ENCODE results near the gene TGFBR3L.
"Not testable (repeated sequence)": the region's sequence is repeated elsewhere in the genome, so short reads cannot be mapped to it uniquely, and the experiment has no call there.

TGFBR3L gene

DNA sequence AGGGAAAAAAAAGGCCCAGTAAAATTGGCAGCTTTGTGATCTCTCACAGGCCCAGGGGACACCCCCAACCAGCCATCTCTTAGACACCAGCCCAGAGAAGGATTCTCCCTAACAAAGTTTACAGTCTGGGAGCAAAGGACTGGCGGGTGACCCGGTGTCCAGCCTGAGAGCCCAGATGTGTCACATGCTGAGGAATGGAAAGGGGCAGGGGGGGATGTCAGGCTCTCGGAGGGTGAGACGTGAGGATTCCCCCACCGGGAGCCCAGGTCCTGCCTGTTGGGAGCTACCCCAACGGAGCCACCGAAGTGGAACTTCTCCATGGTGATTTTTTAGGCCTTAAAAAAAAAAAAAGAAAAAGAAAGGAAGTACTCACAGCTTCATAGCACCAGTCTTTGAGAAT, 16.1 kb downstream of the TGFBR3L start:
- no peak for DNase-seq

DNA sequence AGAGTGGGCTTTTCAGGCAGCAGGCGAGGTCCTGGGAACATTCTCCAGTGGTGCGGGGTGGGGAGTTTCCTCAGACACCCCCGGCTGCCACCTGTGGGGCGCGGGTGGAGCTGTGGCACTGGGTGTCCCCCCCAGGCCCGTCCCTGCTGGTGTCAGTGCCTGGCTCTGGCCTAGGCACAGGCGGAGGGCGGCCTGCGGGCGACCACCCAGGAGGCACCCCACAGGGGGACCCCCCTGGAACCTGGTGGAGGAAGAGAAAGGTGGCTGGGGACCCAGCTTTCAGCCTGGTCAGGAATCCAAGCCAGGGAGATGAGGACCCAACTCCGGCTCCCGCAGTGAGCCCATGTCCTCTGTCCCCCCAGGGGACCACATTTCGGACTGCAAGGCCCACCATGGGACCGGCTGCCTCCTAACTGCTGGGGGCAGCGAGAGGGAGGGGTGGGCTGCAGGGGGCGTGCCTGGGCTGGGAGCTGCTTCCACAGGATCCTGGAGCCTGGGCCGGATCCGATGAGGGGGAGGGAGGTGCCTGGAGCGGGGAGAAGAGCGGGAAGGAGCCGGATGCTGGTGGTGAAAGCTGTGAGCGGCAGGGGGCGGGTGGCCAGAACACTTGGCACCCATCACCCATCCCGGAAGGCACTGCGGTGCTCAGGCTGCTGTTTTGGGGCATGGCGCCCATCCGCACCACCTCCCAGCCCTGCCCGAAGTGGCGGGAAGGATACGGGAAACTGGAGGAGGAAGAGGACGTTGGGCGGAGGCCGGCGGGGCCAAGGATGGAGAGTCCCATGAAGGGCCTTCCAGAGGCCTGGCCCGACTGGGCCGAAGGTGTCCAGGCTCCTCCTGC, 16.8 kb downstream of the TGFBR3L start:
- DNase-seq = no peak

DNA sequence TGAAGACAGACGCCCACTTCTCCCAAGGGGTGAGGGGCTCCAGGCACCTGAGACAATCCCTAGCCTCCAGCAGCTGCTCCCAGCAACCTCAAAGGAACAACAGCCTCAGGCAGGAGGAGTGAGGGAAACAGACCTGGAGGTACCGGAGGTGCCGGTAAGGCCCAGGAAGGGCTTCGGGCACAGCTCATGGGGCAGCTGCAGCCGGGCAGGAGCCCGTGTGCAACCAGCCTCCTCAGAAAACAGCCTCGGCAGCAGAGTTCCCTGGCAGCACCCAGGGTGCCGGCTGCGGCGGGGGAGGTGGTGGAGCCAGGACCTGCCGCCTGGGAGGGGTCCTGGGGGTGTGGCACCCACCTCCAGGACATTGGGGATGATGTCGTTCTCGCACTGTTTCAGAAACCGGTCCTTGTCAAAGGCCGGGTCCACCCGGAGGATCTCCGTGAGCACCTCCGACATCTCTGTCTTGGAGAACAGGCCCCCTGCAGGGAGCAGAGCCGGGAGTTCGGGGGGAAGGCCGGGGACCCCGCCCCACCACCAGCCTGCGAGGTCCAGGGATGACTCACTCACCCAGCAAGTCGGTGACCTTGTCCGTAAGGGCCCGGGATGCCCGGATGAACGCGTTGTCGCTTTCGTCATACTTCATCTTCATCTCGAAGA, 17.8 kb downstream of the TGFBR3L start:
- DNase-seq = no peak

DNA sequence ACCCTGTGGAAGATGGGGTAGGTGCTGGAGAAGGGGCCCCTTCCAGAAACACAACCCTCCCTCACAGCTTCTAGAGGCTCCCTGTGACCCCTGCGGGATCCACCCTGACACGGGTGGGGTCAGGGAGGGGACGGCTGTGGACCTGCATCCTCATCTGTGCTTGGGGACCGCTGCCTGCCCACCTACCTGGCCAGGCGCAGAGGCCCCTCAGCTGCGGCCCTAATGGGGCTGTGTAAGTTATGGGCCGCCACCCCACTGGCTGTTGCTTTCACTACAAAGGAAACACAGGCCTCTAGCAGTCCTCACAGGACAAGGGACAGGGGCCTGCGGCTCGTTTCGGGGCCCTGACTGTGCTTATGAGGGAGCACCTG, 18.3 kb downstream of the TGFBR3L start:
- DNase-seq = no peak

DNA sequence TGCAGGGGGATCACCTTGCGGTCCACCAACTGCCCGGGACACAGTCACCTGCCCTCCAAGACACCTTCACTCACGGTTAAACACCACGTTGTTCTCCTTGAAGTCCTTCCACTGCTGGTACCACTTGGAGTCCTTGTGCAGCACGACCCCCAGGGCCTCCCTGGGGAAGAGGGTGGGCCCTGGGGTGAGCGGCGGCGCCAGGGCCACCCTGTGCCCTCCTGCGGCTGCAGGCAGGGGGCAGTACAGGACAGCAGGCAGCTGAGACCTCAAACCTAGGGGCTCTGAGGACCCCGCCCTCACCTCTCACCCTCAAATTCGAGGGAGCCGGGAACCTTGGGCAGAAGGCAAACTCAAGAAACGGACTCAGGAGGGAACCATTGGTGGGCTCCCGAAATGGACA, 18.8 kb downstream of the TGFBR3L start:
- no peak for DNase-seq

DNA sequence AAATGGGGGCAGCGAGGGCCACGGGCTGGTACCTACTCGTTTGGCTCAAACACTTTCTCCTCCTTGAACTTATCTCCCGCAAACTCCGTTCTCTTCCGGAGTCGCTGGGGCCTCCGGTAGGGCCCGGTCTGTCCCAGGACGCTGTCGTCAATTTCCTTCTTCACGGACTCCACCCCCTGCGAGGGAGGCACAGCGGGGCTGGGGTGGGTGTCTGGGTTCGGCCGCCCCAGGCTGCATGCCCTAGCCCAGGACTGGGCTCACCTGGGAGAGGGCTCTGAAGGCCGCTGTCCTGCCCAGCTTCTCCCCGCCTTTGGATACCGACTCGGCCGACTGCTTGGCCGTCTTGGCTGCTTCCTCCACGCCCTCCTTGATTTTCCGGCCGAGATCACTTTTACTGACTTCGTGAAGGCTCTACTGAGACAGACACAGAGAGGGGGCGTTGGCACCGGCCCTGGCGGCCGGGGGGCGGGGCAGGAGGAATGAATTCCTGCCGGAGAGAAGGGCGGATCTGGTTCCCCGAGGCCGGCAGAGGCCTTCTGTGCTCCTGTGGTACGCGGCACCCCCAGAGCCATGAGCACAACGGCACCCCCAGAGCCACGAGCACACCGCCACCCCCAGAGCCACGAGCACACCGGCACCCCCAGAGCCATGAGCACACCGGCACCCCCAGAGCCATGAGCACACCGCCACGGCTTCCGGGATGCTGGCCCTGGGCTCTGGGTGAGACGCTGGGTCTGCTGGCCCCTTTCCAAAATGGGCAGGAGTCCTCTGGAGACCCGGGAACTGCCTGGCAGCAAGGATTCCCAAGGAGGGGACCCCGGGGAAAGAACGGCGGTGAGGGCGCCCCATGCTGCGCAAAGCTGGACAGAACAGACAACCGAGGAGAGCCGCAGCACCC, 19.4 kb downstream of the TGFBR3L start:
- DNase-seq = no peak

DNA sequence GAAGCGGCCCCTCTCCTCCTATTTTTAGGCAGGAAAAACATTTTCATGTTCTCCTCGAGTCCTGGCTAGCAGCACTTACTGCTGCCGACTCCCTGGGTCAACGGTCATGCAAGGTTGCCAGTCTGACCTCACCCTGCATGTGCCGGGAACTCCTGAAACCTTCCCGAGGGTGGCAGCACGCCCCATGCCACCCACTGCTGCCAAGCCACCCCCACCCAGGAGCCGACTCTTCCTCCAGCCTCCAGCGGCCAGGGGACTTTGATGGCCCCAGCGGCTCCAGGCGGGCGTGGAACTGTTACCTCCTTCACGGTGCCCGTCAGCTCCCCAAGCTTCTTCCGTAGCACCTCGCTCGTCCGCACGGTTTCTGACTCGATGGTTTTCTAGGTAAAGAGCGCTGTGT, 20.1 kb downstream of the TGFBR3L start:
- DNase-seq = no peak

DNA sequence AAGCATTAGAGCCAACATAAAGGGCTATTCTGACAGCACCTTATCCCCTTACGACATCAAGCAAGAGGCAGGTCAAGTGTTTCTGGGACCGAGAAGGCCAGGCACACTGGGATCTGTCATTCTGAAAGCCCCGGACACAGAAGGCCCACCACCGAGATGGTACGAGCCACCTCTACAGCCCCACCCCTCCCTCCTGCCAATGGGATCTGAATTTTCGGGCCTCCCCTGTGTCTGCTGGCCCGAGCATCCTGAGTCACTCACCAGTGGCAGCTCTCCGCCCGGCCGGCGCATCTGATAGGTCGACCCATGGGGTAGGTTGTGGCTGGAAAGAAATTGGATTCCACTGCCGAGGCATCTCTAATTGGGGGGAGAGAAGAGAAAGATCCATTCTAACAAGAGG, 26.2 kb downstream of the TGFBR3L start:
- no peak for DNase-seq

DNA sequence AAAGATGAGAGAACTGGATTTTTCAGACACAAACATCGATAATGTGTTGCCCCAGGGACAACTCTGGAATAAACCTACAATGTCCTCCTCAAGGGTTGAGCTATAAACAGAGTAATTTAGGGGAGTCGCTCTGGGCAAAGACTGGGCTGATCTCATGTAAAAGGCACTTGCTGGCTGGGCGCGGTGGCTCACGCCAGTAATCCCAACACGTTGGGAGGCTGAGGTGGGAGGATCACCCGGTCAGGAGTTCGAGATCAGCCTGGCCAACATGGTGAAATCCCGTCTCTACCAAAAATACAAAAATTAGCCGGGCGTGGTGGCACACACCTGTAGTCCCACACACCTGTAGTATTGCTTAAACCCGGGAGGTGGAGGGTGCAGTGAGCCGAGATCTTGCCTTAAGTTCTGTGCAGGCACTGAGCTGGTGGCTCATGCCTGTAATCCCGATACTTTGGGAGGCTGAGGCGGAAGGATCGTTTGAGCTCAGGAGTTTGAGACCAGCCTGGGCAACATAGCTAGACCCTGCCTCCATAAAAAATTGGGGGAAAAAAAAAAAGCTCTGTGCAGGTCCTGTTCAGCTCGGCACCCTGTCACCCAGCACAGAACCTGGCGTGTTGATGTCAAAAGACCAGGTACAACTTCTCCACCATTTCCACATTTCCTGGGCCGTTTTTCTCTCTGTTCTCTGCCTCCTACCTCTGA, 27.4 kb downstream of the TGFBR3L start:
- no peak for DNase-seq

DNA sequence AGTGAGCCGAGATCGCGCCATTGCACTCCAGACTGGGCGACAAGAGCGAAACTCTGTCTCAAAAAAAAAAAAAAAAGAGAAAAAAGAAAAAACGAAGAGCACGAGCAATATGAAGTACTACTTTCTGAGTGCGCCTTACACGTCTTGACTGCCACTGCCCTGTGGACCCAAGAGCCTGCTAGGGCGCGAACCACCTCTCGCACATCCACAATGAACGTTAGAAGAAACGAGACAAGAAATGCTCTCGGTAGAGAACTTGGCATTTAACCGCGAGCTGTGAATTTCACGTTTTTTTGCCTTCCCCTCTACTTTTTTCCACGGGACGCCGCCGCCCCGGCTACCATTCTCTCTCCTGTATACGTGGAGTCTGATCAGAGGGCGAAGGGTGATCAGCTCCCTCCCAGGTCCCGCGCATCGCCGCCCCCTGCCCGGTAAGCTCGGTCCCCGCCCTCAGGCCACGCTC, 28.4 kb downstream of the TGFBR3L start:
- no peak for DNase-seq

DNA sequence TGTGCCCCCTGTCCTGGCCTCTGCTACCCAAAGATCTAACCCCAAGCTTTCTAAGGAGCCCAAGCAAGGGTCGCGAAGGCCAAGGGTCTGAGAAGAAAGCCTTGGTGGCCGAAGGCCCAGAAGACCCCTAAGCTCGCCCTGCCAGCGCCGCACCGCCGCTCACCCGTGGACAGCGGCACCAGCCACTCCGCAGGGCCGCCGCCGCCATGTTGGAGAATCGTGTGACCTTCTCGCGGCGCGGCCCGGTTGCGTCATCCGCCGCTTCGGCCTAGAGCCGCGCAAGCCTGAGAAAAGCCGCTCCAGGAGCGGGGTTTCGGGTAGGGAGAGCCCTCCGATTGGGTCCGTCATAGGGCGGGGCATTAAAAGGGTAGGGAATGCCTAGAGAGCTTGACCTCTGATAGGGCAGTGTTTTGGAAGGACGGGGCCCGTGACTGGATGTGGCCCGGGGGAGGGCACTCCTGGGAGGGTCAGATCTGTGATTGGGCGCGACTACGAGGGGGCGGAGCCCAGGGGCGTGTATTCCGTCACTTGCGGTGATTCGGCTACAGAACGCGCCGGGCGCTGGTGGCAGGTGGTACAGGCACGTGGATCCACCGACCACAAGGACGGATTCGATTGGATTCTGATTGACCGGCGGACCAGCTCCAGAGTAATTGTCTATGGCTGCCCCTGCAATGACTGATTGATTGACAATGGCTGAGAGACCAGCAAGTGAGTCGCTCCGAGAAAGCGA, 29.0 kb downstream of the TGFBR3L start, which contains the start of gene TIMM44:
Gene TIMM44 (minus strand): TSS at position 223 of the 733 bp plus-strand sequence. CDS start 15 bp downstream, at position 208.
- DNase-seq = peak; percentile 98

DNA sequence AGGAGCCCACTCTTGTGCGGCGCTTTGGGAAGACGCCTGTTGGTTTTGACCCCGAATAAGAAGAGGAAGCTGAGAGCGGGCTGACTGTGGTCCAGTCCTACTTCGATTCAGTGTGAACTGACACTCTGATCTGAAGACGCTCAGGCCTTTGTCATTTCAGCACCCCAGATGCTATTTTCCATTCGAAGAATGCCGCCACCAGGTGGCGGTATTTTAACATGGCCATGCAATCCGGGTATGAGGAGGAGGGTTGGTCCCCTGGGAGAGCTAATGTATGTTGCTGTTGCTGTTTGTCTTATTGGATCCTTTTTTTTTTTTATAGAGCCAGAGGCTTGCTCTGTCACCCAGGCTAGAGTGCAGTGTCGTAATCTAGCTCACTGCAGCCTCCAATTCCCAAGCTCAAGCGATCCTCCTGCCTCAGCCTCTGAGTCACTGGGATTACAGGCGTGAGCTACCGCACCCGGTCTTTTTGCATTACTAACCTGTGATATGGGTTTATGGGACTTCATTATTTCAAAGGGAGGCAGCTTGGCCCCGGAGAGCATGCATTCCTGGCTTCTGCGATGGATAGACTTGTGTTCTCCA, 29.6 kb downstream of the TGFBR3L start:
- DNase-seq = peak; percentile 83

DNA sequence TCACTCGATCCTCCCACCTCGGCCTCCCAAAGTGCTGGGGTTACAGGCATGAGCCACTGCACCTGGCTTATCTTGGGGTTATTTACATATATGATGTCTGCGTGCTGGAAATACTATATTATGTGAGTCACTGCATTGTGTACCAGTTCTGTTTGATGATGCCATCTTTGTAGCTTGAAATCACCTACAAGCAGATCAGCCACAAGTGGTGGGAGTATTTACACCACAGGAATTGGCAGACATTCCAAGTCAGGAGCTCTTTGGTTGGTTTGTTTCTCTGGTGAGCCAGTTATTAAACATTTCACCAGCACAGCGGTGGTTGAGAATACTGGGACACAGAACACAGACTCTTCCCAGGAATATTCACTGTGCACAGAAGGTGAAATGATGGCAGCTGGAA, 33.3 kb downstream of the TGFBR3L start:
- no peak for DNase-seq

DNA sequence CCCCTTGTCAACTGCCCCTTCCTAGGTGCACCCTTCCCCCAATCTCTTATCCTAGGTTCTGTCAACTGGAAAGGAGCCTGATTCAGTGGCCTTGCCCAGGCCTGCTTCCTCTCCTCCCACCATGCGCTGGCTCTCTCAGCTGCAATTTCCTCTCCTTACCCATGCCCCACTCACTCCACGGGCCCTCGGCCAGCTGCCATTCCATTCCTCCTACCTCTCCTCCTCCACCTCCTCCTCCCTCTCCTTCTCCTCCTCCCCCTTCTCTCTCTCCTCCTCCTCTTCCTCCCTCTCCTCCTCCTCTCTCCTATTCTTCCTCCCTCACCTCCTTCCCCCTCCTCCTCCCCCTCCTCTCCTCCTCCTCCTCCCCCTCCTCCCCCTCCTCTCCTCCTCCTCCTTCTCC, 38.4 kb downstream of the TGFBR3L start:
- no peak for DNase-seq

DNA sequence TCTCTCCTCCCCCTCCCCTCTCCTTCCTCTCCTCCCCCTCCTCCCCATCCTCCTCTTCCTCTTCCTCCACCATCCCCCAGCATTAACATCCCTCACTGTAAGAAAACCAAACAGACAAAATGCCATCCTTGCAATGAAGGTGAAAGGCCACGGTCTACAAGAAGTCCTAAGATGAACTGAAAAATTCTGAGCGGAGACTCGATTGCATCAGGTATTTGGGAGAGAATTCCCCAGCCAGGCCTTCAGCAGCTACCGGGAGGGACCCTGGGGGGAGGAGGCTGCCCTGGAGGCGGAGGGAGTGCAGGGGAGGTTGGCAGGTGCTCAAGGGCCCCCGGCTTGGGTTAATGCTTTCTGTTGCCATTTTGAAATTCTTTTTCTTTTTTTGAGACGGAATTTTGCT, 38.9 kb downstream of the TGFBR3L start:
- no peak for DNase-seq

DNA sequence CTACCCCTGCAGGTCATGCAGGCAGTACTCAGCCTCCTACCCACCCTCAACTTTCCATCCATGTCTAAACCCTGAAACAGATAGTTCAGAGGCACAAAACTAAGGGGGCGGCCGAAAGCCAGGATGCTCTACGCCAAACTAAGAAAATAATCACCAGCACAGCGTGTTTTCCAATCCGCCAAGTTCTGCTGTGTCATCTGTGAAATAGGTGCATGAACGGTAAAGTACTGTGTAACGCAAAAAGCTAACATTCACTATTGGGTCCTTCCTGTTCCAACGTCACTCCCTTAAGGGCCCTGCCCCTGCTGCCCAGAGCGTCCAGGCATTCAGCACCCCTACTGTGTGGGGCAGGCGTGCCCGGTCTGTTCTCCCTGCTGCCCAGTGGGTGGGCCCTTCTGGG, 41.1 kb downstream of the TGFBR3L start:
- DNase-seq = no peak

DNA sequence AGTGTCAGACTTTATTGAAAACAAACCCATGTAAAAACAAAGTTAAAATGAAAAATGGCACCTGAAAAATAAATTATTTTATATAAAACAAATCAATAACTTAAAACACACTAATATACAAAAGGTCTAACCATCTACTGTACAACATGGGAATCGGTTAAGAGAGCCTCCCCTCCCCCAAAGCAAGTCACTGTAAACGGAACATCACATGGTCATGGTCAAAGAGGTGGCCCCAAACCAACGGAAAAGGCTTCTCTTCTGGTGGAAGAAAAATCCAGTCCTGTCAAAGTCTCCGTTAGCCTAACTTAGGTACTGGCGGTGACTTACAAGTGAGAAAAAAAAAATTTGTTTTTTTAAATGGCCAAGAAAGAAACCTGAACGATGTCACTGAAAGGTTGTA, 44.6 kb downstream of the TGFBR3L start:
- no peak for DNase-seq

DNA sequence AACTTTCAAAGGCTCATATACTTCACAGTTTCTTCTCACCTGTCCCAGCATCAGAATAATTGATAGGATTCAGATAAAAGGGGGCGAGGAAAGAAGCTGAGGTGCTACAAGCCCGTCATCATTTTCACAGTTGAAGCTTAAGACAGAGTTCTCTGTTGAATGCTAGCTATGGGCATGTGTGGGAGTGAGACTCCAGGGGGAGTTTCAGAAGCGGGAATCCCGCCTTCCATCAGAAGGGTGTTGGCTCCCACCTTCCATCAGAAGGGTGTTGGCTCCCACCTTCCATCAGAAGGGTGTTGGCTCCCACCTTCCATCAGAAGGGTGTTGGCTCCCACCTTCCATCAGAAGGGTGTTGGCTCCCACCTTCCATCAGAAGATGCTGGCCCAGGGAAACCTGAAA, 46.5 kb downstream of the TGFBR3L start:
- not testable (repeated sequence) for DNase-seq

DNA sequence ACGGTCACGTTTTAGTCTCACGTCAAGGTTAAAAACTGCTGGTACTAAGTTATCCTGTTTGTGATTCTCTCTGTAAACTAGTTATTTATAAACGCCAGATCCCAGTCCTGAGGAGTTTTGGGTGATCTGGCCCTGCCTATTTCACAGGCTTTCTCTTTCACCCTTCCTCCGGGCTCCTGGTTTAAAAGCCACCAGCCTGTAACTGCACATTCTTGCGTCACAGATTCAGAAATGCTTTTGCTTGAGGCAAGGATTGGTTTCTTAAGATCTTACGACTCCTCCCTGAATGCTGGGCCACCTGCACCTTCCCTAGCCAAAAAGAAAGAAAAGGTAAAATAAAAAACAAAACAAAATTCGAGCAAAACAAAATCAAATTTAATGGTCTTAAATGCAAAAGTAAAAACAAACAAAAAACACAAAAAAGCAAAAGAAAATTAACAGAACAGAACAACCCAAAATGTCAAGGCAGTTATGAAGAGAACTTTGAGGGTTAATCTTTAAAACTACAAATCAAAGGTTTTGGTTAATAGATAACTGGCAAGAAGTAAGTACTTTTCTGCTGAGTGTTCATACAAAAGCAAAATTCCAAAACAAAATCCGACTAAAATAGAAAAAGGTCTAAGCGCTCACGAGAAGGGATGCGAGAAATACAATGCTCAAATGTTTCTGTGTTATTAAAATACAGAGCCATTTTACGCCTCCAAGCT, 47.4 kb downstream of the TGFBR3L start:
- no peak for DNase-seq

DNA sequence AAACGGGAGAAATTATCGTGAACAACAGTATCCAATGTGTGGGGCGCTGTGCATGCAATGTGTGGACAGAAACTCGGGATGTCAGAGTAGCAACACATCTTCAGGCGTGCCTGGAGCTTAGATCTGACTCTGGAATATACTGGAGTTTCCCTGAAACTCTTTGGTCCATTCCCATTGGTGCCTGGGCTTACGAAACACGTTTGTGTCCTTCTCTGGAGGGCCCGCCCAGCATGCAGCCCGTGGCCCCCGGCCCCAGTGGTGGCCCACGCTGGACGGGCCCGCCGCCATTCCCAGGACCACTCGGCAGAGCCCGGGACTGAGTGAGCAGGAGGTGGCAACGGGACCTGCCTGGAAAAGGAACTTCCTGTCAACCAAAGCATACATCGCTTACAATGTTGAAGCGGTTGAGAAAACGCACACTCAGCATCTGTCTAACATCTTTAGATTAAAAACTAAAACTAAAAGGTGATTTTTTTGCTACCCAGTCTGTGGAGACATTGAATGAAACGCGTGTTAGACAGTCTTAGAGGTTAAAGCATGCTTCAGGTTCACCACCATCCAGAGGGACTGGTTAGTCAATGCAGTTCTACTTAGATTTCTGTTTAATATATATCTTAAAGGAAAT, 48.1 kb downstream of the TGFBR3L start:
- no peak for DNase-seq

Data from activated CD4-positive, CD25-positive, alpha-beta regulatory T cell treated with anti-CD3 and anti-CD28 coated beads, Interleukin-2, amount 50 U/mL, for 72 hours (primary cell).